SK-N-SH (cell line): Measurements from ENCODE around the gene TMEM107. TPM values are rescaled to one million over a fixed set of nuclear protein-coding genes. Genes with fewer than 3 reads are reported as not detected.
A peak's percentile ranks its signal among the peaks of the same experiment; 100 is the strongest.

ENCODE experiments used
- CTCF ChIA-PET: fragments of 300-600, 350-600 bp; formaldehyde crosslinking; extraction: SDS; loops from one replicate; lab custom pipeline; 2021; lab: Yijun Ruan, JAX
- POLR2A ChIA-PET: fragments of 350-600 bp; sonication (Branson Sonifier 250); formaldehyde crosslinking; extraction: SDS; loops from one replicate; lab custom pipeline; 2020; ENCODE audit warnings: antibody characterized with exemption, inconsistent platforms; lab: Yijun Ruan, JAX
- DNase-seq: peaks from one replicate; pipeline ENCODE4 v3.0.0; 2012
- H2AFZ ChIP-seq: fragments of 200-600 bp; sonication (generic); 2 replicates; pipeline ENCODE4 v1.8.1; 2016; ENCODE audit warnings: antibody characterized with exemption, mild to moderate bottlenecking, low read depth
- H3F3A ChIP-seq: fragments of 200-600 bp; sonication (generic); replicated peaks from 2 replicates; pipeline ENCODE3; 2016; ENCODE audit warnings: antibody characterized with exemption, mild to moderate bottlenecking; ENCODE audit not compliant: insufficient read depth
- H3K27ac ChIP-seq, 2 experiments: fragments of 200-500 bp in 1 of 2; fragments of 200-600 bp in 1 of 2; sonication (Bioruptor generic) in 1 of 2; sonication (generic), shearing (Covaris generic) in 1 of 2; 2 replicates each; pipeline versions ENCODE4 v1.5.1 to v1.6.1; 2014 to 2016; ENCODE audit warnings: low read depth in 2 of 2, inconsistent platforms in 1 of 2, low read length in 1 of 2, mild to moderate bottlenecking in 1 of 2, mixed read lengths in 1 of 2
- H3K27me3 ChIP-seq: fragments of 200-600 bp; sonication (generic), shearing (Covaris generic); 2 replicates; pipeline ENCODE4 v1.6.1; 2016; ENCODE audit warnings: mixed run types; ENCODE audit not compliant: insufficient read depth
- H3K36me3 ChIP-seq, 2 experiments: fragments of 200-500 bp in 1 of 2; fragments of 200-600 bp in 1 of 2; sonication (Bioruptor generic) in 1 of 2; sonication (generic) in 1 of 2; replicated peaks in 1 of 2; 2 replicates each; pipeline versions ENCODE3 to v1.5.1; 2014 to 2016; ENCODE audit warnings: low read length in 1 of 2, mild to moderate bottlenecking in 1 of 2; ENCODE audit not compliant: insufficient read depth in 2 of 2, control insufficient read depth in 1 of 2
- H3K4me1 ChIP-seq, 2 experiments: fragments of 200-500 bp in 1 of 2; fragments of 200-600 bp in 1 of 2; sonication (Bioruptor generic) in 1 of 2; sonication (generic), shearing (Covaris generic) in 1 of 2; 2 replicates each; pipeline versions ENCODE4 v1.5.1 to v1.6.1; 2014 to 2016; ENCODE audit warnings: low read depth in 1 of 2, low read length in 1 of 2, mixed run types in 1 of 2; ENCODE audit not compliant: insufficient read depth in 2 of 2, control insufficient read depth in 1 of 2
- H3K4me2 ChIP-seq: fragments of 200-600 bp; sonication (generic), shearing (Covaris generic); 2 replicates; pipeline ENCODE4 v1.6.1; 2017; ENCODE audit warnings: mixed run types
- H3K4me3 ChIP-seq, 2 experiments: fragments of 200-500 bp in 1 of 2; fragments of 200-600 bp in 1 of 2; sonication (Bioruptor generic) in 1 of 2; sonication (generic), shearing (Covaris generic) in 1 of 2; 2 replicates each; pipeline versions ENCODE4 v1.5.1 to v1.8.1; 2014 to 2016; ENCODE audit warnings: low read depth in 2 of 2, inconsistent platforms in 1 of 2, low read length in 1 of 2, mild to moderate bottlenecking in 1 of 2, mixed read lengths in 1 of 2, moderate library complexity in 1 of 2
- H3K79me2 ChIP-seq: fragments of 200-600 bp; sonication (generic); 2 replicates; pipeline ENCODE4 v1.8.1; 2017; ENCODE audit warnings: mild to moderate bottlenecking; ENCODE audit not compliant: insufficient read depth
- H3K9ac ChIP-seq: fragments of 200-600 bp; sonication (generic); 2 replicates; pipeline ENCODE4 v1.6.1; 2017; ENCODE audit warnings: mixed run types
- H3K9me2 ChIP-seq: fragments of 200-600 bp; sonication (generic); 2 replicates; pipeline ENCODE4 v1.6.1; 2017; ENCODE audit warnings: mixed run types
- H3K9me3 ChIP-seq: fragments of 200-600 bp; sonication (generic); 2 replicates; pipeline ENCODE4 v1.6.1; 2017; ENCODE audit warnings: mixed run types, mild to moderate bottlenecking, moderate library complexity
- H4K20me1 ChIP-seq: fragments of 200-600 bp; sonication (generic); 2 replicates; pipeline ENCODE4 v1.6.1; 2017; ENCODE audit warnings: mild to moderate bottlenecking, mixed run types; ENCODE audit not compliant: insufficient read depth
- CHD2 ChIP-seq: fragments of 150-350 bp; IDR thresholded peaks from 2 replicates; pipeline ENCODE4 v1.6.1; 2018; ENCODE audit warnings: low read length; ENCODE audit not compliant: partially characterized antibody
- FOSL2 ChIP-seq: IDR thresholded peaks from 2 replicates; pipeline ENCODE4 v1.4.0; 2012; ENCODE audit warnings: low read depth, mild to moderate bottlenecking, moderate library complexity, borderline replicate concordance
- FOXJ3 ChIP-seq: sonication (generic); formaldehyde crosslinking; IDR thresholded peaks from 2 replicates; pipeline ENCODE4 v1.5.1; 2020; ENCODE audit warnings: mild to moderate bottlenecking, missing genetic modification reagents
- JUND ChIP-seq: IDR thresholded peaks from 2 replicates; pipeline ENCODE4 v1.4.0; 2012
- MXI1 ChIP-seq: IDR thresholded peaks from 2 replicates; pipeline ENCODE4 v1.6.1; 2012; ENCODE audit warnings: mild to moderate bottlenecking, low read depth, low read length, improper control_type of control experiment
- RCOR1 ChIP-seq: fragments of 150-350 bp; IDR thresholded peaks from 2 replicates; pipeline ENCODE4 v1.6.1; 2017; ENCODE audit warnings: antibody characterized with exemption, low read length
- REST ChIP-seq: IDR thresholded peaks from 2 replicates; pipeline ENCODE4 v1.6.1; 2012; ENCODE audit warnings: mild to moderate bottlenecking, low read depth, low read length, moderate library complexity
- RXRA ChIP-seq: IDR thresholded peaks from 2 replicates; pipeline ENCODE4 v1.4.0; 2012; ENCODE audit warnings: low read depth, mild to moderate bottlenecking, borderline replicate concordance
- SIN3A ChIP-seq: IDR thresholded peaks from 2 replicates; pipeline ENCODE4 v1.6.1; 2012; ENCODE audit warnings: low read depth, mild to moderate bottlenecking, low read length, moderate library complexity, borderline replicate concordance
- TEAD4 ChIP-seq: IDR thresholded peaks from 2 replicates; pipeline ENCODE4 v1.4.0; 2012; ENCODE audit warnings: mild to moderate bottlenecking, borderline replicate concordance; ENCODE audit not compliant: insufficient read depth
- WGBS: methylation state at CpG from one replicate; pipeline ENCODE4 v1.1.6; 2017; ENCODE audit warnings: low lambda C conversion rate; 5-methylcytosine and 5-hydroxymethylcytosine counted together
- polyA plus RNA-seq, 3 experiments: library from polyadenylated mRNA; depleted of rRNA; stranded (reverse); fragments of >200 nt; gene quantifications; 2 replicates each; pipeline ENCODE4 v1.2.3, GENCODE V29; 2012
- TF ChIP-seq, protein P1 (sequence below): IDR thresholded peaks from 2 replicates; pipeline ENCODE4; 2012
- TF ChIP-seq, protein P2 (sequence below): fragments of 150-350 bp; IDR thresholded peaks from 2 replicates; pipeline ENCODE4 v1.6.1; 2017; ENCODE audit warnings: antibody characterized with exemption, low read length, low read depth, borderline replicate concordance

The TMEM107 gene
- polyA plus RNA-seq, 1 of the 3 experiments (the other 2 are of a cell fraction), result 18.6 TPM

DNA sequence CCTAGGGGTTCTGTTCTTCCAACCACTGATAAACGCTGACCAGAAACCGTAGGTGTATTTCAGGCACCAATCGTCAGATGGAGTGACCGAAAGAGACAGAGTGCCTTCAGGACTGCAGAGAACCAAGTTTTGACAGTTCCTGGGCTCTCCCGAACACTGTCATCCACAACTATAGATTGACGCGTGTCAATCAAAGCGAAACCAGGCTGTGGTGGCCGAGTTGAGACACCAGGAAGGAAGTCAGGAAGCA, 46.1 kb upstream of the TMEM107 start (continued):
- TF ChIP-seq TEAD4, result no peak
- no peak; the same call in 1 of the 2 replicates for TF ChIP-seq MXI1

DNA sequence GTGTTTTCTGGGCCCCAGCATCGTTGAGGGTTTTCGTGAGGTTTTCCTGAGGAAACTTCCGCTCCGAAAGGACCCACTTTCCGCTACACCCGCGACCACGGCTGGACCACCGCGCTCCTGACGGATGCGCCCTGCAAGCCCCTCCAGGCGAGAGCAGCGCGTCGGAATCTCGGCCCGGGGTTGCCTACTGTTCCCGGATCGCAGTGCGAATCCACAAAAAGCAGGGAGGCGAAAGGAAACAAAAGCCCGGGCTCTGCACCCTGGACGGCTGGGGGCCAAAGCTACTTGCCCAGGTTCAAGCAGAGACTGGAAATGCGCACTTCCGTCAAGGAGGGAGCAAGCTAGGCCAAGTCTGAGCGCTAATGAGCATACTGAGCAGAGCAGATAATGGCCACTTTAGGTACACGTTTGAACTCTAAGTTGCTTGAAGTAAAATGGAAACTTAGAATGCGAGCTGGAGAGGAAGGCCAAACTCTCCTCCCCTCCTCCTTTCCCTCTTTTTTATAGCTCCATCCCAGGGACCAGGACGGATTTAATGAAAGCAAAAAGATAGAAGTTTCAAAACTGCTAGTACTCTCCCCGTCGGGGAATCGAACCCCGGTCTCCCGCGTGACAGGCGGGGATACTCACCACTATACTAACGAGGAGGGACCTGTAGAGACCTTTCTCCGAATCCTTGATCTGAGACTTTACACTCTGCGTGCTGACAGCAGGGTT, 45.6 kb upstream of the TMEM107 start:
- peak; percentile 60 for DNase-seq
- under 1% methylated on average over 39 of the region's 40 CpGs for WGBS
- Histone ChIP-seq H3K4me1 (peaks cover 8 to 13% of the 10 kb centered on the region in 2 experiments; a peak in 2 of 4 replicates), H3K27ac (peak overlapping the region; percentile 92 to 95), H3K36me3 (no peaks in the 10 kb centered on the region), H3F3A (peaks cover 51% of the 10 kb centered on the region), H3K79me2 (no peaks in the 10 kb centered on the region), H3K9me3 (no peaks in the 10 kb centered on the region), H3K4me3 (peak overlapping the region; percentile 83 to 86), H4K20me1 (0 out of 2 replicates have a peak, but pooled peaks cover 4% of the 10 kb centered on the region), H3K4me2 (peak overlapping the region; percentile 98), H2AFZ (peak overlapping the region; percentile 89), H3K27me3 (no peaks in the 10 kb centered on the region), H3K9ac (peak overlapping the region; percentile 89), H3K9me2 (no peaks in the 10 kb centered on the region)
- TF ChIP-seq SIN3A, result 0 out of 2 replicates have a peak, but pooled peaks have one; percentile 12
- 0 out of 2 replicates have a peak, but pooled peaks have one; percentile 31 for TF ChIP-seq FOXJ3 (CRISPR knock-in tag)
- peak; percentile 64 for TF ChIP-seq FOSL2
- TF ChIP-seq, protein P1, sequence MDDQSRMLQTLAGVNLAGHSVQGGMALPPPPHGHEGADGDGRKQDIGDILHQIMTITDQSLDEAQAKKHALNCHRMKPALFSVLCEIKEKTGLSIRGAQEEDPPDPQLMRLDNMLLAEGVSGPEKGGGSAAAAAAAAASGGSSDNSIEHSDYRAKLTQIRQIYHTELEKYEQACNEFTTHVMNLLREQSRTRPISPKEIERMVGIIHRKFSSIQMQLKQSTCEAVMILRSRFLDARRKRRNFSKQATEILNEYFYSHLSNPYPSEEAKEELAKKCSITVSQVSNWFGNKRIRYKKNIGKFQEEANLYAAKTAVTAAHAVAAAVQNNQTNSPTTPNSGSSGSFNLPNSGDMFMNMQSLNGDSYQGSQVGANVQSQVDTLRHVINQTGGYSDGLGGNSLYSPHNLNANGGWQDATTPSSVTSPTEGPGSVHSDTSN, result no peak
- peak; percentile 49; the same call in 1 of the 2 replicates for TF ChIP-seq RCOR1
- TF ChIP-seq, protein P2, sequence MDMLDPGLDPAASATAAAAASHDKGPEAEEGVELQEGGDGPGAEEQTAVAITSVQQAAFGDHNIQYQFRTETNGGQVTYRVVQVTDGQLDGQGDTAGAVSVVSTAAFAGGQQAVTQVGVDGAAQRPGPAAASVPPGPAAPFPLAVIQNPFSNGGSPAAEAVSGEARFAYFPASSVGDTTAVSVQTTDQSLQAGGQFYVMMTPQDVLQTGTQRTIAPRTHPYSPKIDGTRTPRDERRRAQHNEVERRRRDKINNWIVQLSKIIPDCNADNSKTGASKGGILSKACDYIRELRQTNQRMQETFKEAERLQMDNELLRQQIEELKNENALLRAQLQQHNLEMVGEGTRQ, result no peak
- peak; percentile 88 for TF ChIP-seq TEAD4
- peak; percentile 50; the same call in 1 of the 2 replicates for TF ChIP-seq RXRA
- peak; percentile 56; the same call in 1 of the 2 replicates for TF ChIP-seq REST
- TF ChIP-seq CHD2, result peak; percentile 48
- peak; percentile 20; the same call in 1 of the 2 replicates for TF ChIP-seq MXI1
- TF ChIP-seq JUND, result no peak
- CTCF ChIA-PET, result interaction anchor here (1.0 to 6.5 kb wide), 13 partner anchors 9 to 1199 kb away, joined by 3 to 55 read pairs (median 5); partner anchors contain the start of genes ALOXE3, BORCS6, HES7 and KRABD2
- POLR2A ChIA-PET, result interaction anchor here (0.9 to 2.8 kb wide), 10 partner anchors 10 to 102 kb away, joined by 3 to 14 read pairs (median 6); partner anchors contain the start of genes BORCS6, CTC1 and RANGRF
